TTC549 (cell line): Measurements from ENCODE around the gene PNMA8A.
"Not testable (repeated sequence)": the region's sequence is repeated elsewhere in the genome, so short reads cannot be mapped to it uniquely, and the experiment has no call there.

Source experiments
- FAIRE-seq: peaks from 2 replicates; lab custom pipeline; 2012; peaks lifted over from hg19 to GRCh38; lab: Jason Lieb, UNC

The PNMA8A gene, protein sequence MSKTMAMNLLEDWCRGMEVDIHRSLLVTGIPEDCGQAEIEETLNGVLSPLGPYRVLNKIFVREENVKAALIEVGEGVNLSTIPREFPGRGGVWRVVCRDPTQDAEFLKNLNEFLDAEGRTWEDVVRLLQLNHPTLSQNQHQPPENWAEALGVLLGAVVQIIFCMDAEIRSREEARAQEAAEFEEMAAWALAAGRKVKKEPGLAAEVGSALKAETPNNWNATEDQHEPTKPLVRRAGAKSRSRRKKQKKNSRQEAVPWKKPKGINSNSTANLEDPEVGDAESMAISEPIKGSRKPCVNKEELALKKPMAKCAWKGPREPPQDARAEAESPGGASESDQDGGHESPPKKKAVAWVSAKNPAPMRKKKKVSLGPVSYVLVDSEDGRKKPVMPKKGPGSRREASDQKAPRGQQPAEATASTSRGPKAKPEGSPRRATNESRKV

DNA sequence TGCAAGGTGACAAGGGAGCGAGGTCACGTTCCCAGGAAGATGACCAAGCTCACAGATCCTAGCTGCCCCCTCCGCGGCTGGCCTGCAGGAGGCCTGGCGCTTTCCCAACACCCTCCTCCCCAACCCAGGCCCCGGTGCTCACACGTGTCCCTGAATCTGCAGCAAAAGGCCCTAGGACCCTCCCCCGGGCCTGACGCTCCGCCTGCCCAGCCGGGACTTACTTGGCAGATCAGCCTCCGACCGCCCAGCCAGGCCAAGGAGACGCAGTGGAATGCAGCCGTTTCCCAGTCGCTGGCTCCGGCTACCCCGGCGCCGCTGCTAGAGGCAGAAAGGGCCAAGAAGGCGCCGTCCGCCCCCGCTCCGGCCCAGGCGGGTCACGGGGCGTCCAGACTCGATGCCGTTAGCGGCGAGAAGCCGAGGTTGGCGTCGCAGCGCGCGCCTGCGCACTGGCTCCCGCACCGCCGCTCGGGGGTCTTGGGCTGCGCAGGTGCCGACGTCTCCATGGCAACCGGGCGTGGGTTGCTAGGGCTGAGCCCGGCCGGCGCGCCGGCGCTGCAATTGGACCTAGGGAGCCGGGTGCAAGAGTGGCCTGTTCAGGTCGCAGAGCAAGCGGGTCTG lies at the start of gene PNMA8A:
PNMA8A (minus strand) TSS at position 448 of the 618 bp plus-strand sequence. CDS start 528 bp downstream, outside the sequence.
- FAIRE-seq = no peak

DNA sequence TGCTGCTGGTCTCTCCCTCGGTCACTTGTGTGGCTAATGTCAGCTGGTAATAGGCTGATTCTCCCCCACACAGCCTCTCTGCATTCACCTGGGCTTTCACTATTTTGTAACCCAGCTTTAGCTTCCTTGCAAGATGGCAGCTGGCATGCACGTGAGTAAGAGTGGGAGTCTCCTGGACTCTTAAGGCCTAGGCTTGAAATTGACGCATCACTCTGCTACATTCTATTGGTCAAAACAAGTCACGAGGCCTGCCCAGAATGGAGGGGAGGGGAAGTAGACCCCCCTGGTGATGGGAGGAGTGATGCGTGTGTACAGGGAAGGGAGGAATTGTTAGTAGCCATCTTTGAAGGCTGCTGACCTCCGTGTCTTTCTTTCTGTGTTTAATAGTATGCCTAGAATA lies 49.3 kb upstream of the PNMA8A start:
- no peak for FAIRE-seq

DNA sequence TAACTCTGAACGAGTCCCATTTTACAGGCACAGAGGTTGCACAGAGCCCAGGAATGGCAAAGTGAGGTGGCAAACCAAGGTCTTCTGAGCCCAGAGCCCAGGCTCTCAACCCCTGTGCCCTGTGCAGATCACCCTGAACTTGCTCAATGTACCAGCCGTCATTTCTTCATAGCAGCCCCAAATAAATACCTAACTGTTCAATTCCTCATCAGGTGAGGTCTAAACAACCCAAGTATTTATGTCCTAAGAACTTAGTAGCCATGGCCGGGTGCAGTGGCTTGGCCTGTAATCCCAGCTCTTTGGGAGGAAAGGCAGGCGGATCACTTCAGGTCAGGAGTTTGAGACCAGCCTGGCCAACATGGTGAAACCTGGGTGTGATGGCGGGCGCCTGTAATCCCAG lies 46.1 kb upstream of the PNMA8A start:
- FAIRE-seq = no peak

DNA sequence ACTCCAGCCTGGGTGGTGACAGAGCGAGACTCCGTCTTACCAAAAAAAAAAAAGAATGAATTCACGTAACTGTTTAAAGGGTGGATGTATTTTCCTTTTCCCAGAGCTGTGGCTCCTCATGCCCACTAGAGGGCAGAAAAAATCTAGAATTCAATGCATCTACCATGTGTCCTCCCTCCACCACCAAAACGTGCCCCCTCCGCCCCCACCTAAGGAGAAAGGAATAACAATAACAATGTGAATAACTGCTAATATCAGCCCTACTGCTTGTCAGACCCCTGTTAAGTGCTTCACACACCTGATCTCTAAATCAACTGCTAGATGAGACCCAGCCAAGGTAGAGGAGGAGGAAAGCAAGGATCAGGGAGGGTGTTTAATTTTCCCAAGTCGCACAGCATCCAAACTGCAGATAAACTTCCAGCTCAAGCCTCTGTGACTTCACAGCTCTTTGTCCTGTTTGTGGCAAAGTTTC lies 44.6 kb upstream of the PNMA8A start:
- no peak for FAIRE-seq

DNA sequence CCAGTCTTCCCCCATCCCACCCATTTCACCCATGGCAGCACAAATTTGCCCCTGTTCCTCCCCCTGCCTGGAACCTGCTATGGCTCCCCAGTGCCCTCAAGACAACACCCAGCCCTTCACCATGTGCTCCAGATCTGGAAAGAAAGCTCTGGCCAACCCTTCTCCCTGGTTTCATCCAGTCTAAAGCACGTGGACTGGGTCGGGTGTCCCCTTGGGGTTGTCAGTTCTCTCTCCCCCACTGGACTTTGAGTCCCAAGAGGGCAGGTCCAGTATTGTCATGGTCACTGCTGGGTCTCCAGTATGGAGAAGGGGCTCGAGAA lies 43.9 kb upstream of the PNMA8A start:
- FAIRE-seq = no peak

DNA sequence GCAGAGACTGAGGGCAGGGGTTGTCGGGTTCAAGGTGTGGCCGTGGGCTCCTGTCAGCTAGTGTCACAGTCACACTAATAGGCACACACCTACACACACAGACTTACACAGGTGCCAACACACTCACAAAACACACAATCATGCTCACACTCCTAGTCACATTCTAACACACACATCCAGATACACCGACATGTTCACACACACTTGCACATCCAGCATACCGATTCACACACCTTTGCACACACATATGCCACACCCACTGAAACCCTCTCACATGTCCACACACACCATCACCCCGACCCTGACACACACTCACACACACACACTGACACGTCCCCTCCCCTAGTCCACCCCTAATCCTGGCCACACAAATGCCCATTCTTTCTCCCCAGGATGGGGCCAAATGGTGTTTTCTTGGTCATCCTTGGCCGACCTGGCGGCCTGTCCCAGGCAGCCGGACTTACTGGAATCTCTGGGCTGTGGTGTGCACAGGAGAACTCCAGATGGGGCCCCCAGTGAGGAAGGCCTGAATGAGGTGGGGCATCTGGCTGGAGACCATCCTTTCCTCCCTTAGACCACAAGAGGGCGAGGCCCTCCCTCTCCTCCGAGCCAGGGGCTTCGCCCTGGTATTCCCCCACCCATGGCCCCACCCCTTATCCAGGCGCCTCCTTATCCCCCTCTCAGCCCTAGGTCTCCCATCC lies 43.4 kb upstream of the PNMA8A start:
- FAIRE-seq = no peak

DNA sequence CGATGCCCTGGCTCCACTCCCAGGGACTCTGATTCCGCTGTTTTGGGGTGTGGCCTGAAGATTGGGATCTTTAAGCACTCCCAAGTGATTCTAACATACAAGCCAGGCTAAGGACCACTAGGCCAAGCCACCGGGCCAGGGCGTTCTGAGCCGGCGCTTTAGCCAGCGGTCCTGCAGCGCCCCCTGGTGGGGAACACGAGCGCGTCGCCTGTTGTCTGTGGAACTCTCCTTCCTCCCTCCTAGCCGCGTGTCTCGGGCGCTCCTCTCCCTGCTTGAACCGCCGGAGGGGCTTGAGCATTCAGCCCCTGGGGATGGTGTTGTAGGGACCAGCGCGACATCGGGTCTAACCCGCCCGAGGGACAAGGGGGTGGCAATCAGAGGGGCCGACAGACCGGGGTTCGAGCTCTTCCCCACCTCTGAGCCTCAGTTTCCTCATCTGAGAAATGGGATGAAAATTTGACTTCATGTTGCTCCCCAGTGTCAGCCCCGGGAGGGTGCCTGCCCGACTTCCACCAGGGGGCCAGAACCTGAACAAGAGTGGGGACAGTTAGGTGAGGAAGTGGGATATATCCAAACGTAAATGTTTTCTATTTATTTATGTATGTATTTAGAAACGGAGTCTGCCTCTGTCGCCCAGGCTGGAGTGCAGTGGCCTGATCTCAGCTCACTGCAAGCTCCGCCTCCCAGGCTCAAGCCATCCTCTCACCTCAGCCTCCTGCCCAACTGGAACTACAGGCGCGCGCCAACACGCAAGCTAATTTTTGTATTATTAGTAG lies 42.3 kb upstream of the PNMA8A start:
- FAIRE-seq = no peak

DNA sequence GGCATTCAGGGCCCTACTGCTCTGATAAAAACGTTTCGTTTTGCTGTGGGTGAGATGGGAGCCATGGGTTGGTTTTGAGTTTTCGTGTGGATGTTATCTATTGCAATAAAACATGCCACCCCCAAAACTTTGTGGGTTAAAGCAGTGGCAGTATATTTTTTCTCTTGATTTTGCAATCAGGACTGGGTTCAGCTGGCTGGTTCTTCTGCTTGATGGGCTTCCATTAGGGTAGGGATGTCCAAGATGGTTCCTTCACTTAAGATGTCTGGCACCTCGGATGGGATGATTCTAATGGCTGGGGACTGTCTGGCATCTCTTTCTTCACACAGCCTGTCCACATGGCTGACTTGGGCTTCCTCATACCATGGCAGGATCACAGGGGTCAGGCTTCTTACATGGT lies 39.9 kb upstream of the PNMA8A start:
- no peak for FAIRE-seq

DNA sequence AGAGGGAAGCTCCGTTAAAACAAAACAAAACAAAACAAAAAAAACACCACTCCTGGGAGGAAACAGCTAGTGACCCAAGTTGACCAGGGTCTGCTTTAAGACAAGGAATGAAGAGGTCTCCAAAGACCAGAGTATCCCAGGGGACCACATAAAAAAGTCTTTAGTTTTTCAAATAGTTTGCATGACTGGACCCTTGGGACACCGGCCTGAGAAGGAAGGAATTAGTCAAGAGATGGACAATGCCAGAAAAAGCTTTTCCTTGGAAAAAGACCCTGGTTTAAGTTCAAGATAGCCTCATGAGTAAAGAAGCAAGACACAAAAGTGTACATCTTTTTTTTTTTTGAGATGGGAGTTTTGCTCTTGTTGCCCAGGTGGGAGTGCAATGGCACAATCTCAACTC lies 36.8 kb upstream of the PNMA8A start:
- no peak for FAIRE-seq

DNA sequence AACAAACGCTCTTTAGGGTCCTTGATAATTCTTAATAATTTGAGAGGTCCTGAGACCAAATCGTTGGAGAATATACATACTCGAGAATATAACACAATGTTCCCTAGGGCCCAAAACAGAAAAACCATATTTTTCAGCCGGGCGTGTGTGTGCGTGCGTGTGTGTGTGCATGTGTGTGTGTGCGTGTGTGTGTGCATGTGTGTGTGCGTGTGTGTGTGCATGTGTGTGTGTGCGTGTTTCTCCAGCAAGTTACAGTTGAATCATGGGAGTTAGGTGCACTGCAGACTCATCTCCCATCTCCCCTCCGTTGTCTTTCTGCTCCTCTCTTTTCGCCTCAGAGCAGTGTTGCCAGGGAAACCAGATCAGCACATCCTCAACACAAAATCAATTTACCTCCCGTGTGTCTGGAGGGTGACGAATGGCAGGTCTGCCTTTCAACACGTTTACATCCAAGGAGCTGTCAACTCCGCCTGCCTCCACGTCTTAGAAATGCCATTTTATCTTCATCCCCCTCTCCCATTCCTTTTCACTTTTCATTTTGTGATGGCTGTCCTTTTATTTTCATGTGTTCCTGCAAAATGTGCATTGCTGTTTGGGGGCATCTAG lies 32.6 kb upstream of the PNMA8A start:
- no peak for FAIRE-seq

DNA sequence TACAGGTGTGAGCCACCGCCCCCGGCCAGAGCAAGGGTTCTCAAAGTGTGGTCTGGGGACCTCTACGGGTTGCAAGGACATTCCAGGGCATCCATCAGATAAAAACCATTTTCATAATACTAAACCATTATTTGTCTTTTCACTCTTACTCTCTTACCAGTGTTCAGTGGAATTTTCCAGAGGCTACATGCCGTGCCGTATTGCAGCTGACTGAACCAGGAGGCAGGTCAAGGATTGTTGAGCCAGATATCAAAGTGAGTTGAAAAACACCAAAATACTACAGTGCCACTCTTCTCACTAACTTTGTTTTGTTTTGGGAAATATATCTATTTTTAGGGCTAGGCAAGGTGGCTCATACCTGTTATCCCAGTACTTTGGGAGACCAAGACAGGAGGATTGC lies 31.5 kb upstream of the PNMA8A start:
- FAIRE-seq = no peak

DNA sequence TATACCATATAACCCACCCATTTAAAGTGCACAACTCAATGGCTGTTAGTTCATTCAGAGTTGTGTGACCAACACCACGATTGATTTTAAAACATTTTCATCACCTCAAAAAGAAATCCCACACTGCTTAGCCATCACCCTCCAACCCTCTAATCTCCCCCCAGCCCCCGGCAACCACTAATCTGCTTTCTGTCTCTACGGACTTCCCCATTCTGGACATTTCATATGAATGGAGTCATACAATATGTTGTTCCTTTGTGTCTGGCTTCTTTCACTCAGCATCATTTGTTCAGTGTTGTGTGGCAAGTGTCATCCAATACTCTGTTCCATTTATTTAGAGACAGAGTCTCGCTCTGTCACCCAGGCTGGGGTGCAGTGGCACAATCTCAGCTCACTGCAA lies 28.3 kb upstream of the PNMA8A start:
- FAIRE-seq = no peak

DNA sequence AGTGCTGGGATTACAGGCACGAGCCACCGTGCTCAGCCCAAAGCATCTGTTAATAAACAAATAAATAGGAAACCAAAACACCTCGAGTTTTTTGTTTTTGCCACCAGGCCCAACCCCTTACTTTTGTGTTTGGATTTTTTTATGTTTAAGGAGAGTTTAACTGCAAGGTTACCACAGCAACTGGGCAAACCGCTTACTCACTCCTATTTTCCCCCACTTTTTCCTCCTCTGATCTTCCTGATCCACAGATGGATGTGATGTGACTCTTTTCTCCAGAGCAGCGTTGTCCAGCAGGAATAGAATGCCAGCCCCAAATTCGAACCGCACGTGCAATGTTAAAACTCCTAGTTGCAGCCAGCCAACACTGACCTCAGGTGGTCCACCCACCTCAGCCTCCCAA lies 26.4 kb upstream of the PNMA8A start:
- FAIRE-seq = no peak

DNA sequence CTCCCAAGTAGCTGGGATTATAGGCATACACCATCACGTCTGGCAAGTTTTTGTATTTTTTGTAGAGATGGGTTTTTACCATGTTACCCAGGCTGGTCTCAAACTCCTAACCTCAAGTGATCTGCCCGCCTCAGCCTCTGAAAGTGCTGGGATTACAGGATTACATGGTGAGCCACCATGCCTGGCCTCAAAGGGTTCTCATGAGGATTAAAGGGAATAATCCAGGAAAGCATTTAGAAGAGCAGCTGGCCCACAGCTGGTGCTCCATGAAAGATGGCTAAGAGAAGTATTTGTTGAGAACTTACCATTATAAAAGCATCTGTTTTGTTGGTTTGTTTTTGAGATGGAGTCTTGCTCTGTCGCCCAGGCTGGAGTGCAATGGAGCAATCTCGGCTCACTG lies 25.5 kb upstream of the PNMA8A start:
- FAIRE-seq = not testable (repeated sequence)

DNA sequence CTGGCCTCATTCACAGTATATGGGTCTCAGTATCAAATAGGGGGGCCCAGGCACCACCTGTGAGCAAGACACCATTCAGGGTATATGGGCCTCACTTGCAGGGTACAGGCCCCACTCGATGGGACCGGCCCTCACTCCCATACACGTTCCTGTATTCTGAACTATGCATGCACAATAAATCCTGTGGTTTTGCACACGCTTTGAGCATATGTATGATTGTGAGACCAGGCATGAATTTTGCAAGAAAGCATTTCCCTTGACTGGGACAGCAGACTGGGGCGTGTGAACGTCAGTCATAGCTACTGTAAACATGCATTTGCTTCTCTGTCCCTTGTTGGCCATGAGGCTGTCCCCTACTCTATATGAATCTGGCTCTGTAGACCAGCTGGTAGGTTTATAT lies 24.9 kb upstream of the PNMA8A start:
- FAIRE-seq = no peak

DNA sequence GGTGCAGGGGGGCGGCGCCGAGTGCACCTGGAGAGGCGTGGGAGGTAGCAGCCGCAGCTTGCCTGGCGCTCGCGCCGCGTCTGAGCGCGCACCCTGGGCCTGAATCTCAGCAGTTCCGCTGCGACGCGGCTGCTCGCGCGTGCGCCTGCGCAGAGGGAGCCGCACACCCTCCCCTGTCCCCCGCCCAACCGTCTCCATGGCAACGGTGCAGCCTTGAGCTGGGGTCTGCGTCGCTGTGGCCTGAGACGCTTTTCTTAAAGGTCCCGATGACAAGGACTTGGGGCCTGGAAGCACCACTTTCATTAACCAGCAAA lies 24.4 kb upstream of the PNMA8A start, which contains the start of gene PNMA8B:
PNMA8B (minus strand) TSS at position 82 of the 314 bp plus-strand sequence. CDS start 402 bp downstream, outside the sequence.
- no peak for FAIRE-seq

DNA sequence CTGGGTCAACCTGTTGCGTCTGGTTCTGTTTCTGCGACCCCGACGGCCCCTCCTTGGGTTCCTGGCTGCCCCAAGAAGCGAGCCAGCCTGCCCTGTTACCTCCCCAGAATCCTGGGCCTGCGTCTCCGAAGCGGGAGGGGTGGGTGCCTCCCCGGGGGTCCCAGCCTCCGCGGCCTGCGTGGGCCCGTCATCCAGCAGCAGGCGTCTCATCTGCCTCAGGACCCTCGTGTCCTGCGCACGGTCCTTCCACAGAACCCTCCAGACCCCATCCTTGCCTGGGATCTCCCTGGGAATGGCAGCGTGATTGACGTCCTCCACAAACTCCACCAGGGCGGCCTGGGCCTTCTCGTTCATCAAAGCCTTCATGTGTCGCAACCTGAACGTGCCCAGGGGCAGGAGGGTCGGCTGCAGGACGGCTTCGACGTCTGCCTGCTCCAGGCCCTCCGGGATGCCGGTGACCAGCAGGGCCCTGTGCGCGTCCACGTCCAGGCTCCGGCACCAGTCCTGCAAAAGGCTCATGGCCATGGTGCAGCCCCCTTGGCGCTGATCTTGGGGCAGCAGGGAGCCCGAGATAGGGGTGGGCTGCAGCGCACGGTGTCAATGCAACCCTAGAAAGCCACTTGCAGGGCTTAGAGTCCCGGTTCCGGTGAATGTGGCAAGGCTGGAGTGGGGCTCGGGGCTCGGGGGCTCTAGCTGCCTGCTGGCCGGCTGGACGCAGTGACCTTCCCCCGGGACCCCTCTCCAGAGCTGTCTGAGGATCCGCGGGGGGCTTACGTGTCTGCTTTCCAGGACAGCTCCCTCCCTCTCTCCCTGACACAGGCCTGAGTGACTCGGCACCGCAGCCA lies 23.8 kb upstream of the PNMA8A start:
- no peak for FAIRE-seq

DNA sequence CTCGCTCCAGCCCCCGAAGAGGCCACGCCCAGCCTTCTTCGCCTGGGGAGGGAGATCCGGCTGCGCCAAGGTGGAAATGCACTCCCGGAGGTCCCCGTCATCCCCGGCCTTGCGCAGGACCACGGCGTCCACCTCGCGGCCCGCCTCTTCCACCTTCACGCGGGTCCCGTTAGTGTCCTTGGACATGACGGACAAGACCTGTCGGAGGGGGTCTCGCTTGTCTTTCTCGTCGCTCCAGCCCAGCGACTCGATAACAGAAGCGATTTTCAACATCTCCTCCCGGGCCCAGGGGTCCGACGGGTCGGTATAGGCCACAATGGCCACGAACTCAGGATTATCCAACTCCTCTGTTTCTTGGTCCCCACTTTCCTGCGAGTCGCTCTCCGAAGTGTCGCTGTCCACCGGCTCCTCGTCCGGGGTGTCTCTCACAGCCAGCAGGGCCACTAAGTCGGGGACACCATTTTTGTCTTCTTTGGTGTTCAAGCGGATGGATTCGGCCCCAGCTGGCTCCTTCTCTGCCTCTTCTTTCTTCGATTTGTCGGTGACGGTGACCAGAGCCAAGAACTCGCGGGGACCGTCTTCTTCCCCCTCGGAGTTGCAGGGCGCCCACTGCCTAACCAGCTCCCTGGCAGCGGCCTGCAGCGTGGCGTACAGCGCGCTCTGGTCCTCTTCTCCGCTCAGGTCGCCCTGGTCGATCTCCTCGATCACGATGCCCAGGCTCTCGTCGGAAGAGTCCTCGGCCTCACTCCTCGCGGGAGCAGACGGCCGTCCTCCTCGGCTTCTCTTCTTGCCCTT lies 23.0 kb upstream of the PNMA8A start:
- no peak for FAIRE-seq

DNA sequence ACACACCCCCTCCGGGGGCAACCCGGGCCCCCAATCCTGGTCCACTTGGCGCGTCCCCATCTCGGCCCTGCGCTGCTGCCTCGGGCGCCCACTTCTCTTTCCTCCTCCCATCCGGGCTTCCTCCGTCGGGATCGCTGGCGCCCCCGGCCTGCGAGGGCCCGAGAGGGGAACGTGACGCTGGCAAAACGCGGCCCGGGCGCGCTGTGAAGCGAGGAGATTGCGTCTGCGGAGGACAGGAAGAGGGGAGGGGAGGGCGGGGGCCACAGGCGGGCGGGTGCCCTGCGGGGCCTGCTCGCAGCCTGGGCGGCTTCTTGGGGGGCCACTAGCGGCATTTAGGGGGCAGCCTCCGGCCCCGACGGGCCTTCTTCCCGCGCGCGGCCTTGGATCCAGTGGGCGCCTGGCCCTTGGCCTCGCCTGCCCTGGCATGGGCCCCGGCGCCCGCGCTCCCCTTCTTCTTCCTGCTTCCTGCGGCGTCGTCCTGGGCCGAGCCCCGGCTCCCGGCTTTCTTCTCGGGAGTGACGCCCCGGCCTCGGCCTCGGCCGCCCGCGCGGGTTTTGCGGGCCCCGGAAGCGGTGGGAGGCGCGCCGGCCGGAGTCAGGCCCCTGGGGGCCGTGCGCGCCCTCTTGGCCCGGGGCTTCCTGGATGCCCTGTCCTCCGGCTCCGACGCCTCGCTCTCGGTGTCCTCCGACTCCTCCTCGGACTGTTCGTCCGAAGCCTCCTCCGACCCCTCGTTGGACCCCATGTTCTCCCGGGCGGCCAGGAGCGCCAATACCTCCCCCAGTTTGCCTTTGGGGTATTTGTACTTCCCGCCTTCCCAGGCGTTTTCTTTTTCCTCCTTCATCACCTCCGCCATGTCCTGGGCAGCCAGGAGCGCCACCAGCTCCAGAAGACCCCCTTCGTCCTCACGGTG lies 22.1 kb upstream of the PNMA8A start:
- no peak for FAIRE-seq
